ENCODE measurements around the gene HACD3. TPM values are rescaled to one million over a fixed set of nuclear protein-coding genes. Genes with fewer than 3 reads are reported as not detected.
A peak's percentile ranks its signal among the peaks of the same experiment; 100 is the strongest.

Gene HACD3
- total and polyA plus RNA-seq, 9 of the 15 experiments (the other 6 are each of a cell fraction or from before 2014, with no cell fraction given): 48.1 to 117 (median 72.8) TPM

DNA sequence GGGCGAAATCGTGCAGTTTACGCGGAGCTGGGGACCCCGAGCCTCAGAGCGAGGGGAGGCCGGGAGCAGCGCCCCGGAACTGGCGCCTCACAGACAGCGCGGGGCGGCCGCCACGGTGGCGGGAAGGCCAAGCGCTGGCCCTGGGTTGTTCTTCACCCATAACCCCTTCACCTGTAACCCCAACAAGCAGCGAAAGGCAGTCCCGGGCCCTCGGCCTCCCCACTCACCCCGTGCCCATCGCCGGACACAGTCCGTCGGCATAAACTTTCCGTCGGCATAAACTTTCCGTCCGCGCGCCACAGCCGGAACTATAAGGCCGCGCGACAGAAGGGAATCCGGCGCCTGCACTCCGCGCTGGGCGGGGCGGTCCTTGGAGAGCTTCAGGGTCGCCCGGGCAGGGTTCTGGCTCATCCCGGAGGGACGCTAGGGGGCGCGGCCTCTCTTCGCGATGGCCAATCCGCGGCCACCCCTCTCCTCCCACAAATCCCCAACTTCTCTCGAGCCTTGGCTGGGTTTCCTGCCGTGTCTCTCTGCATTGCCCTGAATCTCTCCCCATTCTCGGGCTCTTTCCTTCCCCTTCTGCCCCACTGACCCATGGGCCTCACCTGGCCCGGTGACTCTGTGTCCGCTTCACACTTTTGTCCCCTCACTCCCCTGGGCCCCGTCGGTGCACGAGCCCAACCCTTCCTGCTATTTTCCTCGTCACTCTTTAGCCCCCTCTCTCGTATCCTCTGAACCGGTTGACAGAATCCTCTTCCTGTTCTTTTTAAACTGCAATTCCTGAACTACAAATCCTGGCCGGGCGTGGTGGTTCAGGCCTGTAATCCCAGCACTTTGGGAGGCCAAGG is 80.8 kb downstream of the HACD3 start, which contains the start of gene INTS14 (continued):
- TF ChIP-seq MAX (CRISPR knock-in tag; IDR thresholded peaks at IDR 0.05) (peak; percentile 65; the same call in 1 of the 2 replicates), ADNP (tag; IDR thresholded peaks at IDR 0.05) (no peak), THAP7 (CRISPR knock-in tag; IDR thresholded peaks at IDR 0.05) (0 out of 2 replicates have a peak, but pooled peaks have one; percentile 38), ZNF436 (CRISPR knock-in tag; IDR thresholded peaks at IDR 0.05) (no peak), ZNF75A (CRISPR knock-in tag; IDR thresholded peaks at IDR 0.05) (no peak), SRSF3 (IDR thresholded peaks at IDR 0.05; ENCODE audit: insufficient read depth, low read length) (0 out of 2 replicates have a peak, but pooled peaks have one; percentile 59), TAF1 (IDR thresholded peaks at IDR 0.05; ENCODE audit: control insufficient read depth, extremely low read depth, insufficient read depth, low read length, severe bottlenecking) (peak; percentile 98), GTF2F1 (IDR thresholded peaks at IDR 0.05; ENCODE audit: low read depth, low read length) (no peak; the same call in 1 of the 2 replicates), CCAR2 (IDR thresholded peaks at IDR 0.05; ENCODE audit: low read depth, low read length) (no peak), JUN (IDR thresholded peaks at IDR 0.05; ENCODE audit: borderline replicate concordance, low read depth, low read length) (peak; percentile 60; the same call in 1 of the 2 replicates), JUN (CRISPR knock-in tag; IDR thresholded peaks at IDR 0.05; ENCODE audit: borderline replicate concordance) (no peak; the same call in 1 of the 2 replicates), GMEB1 (CRISPR knock-in tag; IDR thresholded peaks at IDR 0.05) (peak; percentile 72), PKNOX1 (IDR thresholded peaks at IDR 0.05) (peak; percentile 25; the same call in 1 of the 2 replicates), ZNF3 (CRISPR knock-in tag; IDR thresholded peaks at IDR 0.05) (no peak), ZBTB1 (CRISPR knock-in tag; IDR thresholded peaks at IDR 0.05; ENCODE audit: borderline replicate concordance, low read depth) (no peak; the same call in 1 of the 2 replicates), JUNB (CRISPR knock-in tag; conservative IDR thresholded peaks at IDR 0.05) (no peak), HNRNPLL (IDR thresholded peaks at IDR 0.05; ENCODE audit: low read depth, low read length, poor library complexity, severe bottlenecking) (peak; percentile 31), SRSF7 (optimal IDR thresholded peaks at IDR 0.05; ENCODE audit: low read depth, low read length) (no peak), KAT8 (IDR thresholded peaks at IDR 0.05; ENCODE audit: low read depth) (no peak), ZNF217 (CRISPR knock-in tag; IDR thresholded peaks at IDR 0.05) (no peak)
- TF ChIP-seq, protein P1, sequence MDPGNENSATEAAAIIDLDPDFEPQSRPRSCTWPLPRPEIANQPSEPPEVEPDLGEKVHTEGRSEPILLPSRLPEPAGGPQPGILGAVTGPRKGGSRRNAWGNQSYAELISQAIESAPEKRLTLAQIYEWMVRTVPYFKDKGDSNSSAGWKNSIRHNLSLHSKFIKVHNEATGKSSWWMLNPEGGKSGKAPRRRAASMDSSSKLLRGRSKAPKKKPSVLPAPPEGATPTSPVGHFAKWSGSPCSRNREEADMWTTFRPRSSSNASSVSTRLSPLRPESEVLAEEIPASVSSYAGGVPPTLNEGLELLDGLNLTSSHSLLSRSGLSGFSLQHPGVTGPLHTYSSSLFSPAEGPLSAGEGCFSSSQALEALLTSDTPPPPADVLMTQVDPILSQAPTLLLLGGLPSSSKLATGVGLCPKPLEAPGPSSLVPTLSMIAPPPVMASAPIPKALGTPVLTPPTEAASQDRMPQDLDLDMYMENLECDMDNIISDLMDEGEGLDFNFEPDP (CRISPR knock-in tag; IDR thresholded peaks at IDR 0.05): no peak
- TF ChIP-seq, protein P2, sequence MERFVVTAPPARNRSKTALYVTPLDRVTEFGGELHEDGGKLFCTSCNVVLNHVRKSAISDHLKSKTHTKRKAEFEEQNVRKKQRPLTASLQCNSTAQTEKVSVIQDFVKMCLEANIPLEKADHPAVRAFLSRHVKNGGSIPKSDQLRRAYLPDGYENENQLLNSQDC (CRISPR knock-in tag; IDR thresholded peaks at IDR 0.05): 0 out of 2 replicates have a peak, but pooled peaks have one; percentile 14

Measured in K562 (cell line).